GM23248 (cell line): Measurements from ENCODE around the gene NBEA. TPM values are rescaled to one million over a fixed set of nuclear protein-coding genes. Genes with fewer than 3 reads are reported as not detected.

Experiments
- DNase-seq: peaks from one replicate; pipeline ENCODE4 v3.0.0-alpha.2; 2015
- H2AFZ ChIP-seq: fragments of 200-600 bp; sonication (generic); 2 replicates; pipeline ENCODE4 v1.6.1; 2016; ENCODE audit warnings: antibody characterized with exemption
- H3F3A ChIP-seq: fragments of 200-600 bp; sonication (generic); 2 replicates; pipeline ENCODE4 v1.6.1; 2016; ENCODE audit warnings: mild to moderate bottlenecking, antibody characterized with exemption, mixed run types; ENCODE audit not compliant: insufficient read depth
- H3K27ac ChIP-seq: fragments of 200-600 bp; sonication (generic); 2 replicates; pipeline ENCODE4 v1.5.1; 2016; ENCODE audit warnings: mild to moderate bottlenecking
- H3K27me3 ChIP-seq: fragments of 200-600 bp; sonication (generic); replicated peaks from 2 replicates; pipeline ENCODE4 v1.6.1; 2016; ENCODE audit warnings: mild to moderate bottlenecking; ENCODE audit not compliant: insufficient read depth
- H3K36me3 ChIP-seq: fragments of 200-600 bp; sonication (generic); 2 replicates; pipeline ENCODE4 v1.6.1; 2016; ENCODE audit warnings: low read depth, mild to moderate bottlenecking
- H3K4me1 ChIP-seq: fragments of 200-600 bp; sonication (generic); 2 replicates; pipeline ENCODE4 v1.6.1; 2016; ENCODE audit warnings: mild to moderate bottlenecking; ENCODE audit not compliant: insufficient read depth
- H3K4me2 ChIP-seq: fragments of 200-600 bp; sonication (generic); one replicate; pipeline ENCODE4 v1.6.1; 2016; ENCODE audit warnings: mild to moderate bottlenecking; ENCODE audit not compliant: unreplicated experiment
- H3K4me3 ChIP-seq: fragments of 200-600 bp; sonication (generic); 2 replicates; pipeline ENCODE4 v1.5.1; 2016; ENCODE audit warnings: mild to moderate bottlenecking
- H3K79me2 ChIP-seq: fragments of 200-600 bp; sonication (generic); 2 replicates; pipeline ENCODE4 v1.6.1; 2016; ENCODE audit warnings: mild to moderate bottlenecking; ENCODE audit not compliant: insufficient read depth
- H3K9ac ChIP-seq: fragments of 200-600 bp; sonication (generic); 2 replicates; pipeline ENCODE4 v1.6.1; 2016; ENCODE audit warnings: mild to moderate bottlenecking
- H3K9me2 ChIP-seq: fragments of 200-600 bp; sonication (generic); 2 replicates; pipeline ENCODE4 v1.6.1; 2016; ENCODE audit warnings: mixed run types, mild to moderate bottlenecking, moderate library complexity; ENCODE audit not compliant: insufficient read depth
- H3K9me3 ChIP-seq: fragments of 200-600 bp; sonication (generic); one replicate; pipeline ENCODE4 v1.6.1; 2017; ENCODE audit warnings: low read depth
- H4K20me1 ChIP-seq: fragments of 200-600 bp; sonication (generic); 2 replicates; pipeline ENCODE4 v1.6.0; 2016; ENCODE audit not compliant: insufficient read depth
- EZH2 ChIP-seq: fragments of 200-600 bp; sonication (generic); IDR thresholded peaks from 2 replicates; pipeline ENCODE4 v1.6.1; 2018; ENCODE audit warnings: antibody characterized with exemption, mild to moderate bottlenecking; ENCODE audit not compliant: insufficient read depth, poor library complexity, severe bottlenecking
- EZH2phosphoT487 ChIP-seq: fragments of 200-600 bp; sonication (generic); IDR thresholded peaks from 2 replicates; pipeline ENCODE4 v1.6.1; 2018; ENCODE audit warnings: antibody characterized with exemption, moderate library complexity, mild to moderate bottlenecking, low read depth; ENCODE audit not compliant: insufficient read depth
- WGBS, 2 experiments: methylation state at CpG; one replicate each; pipeline ENCODE4 v1.1.6; 2015 to 2017; ENCODE audit warnings: low lambda C conversion rate in 2 of 2, low coverage in 1 of 2; ENCODE audit errors: missing lambda C conversion rate in 2 of 2; 5-methylcytosine and 5-hydroxymethylcytosine counted together
- in situ Hi-C: fragments of 300-500 bp; cut with MboI; formaldehyde crosslinking; loops from 2 replicates; pipeline ENCODE4 v1.15.0; 2020
- polyA plus RNA-seq: library from polyadenylated mRNA; unstranded; fragments of >200 nt; fragmentation: Nextera tagmentation; extraction: Ambion mirVana; gene quantifications from 2 replicates; pipeline ENCODE4 v1.2.1, GENCODE V29; 2016
- total RNA-seq: library from RNA; depleted of rRNA; stranded (reverse); fragments of >200 nt; shearing (Covaris generic); gene quantifications from 2 replicates; pipeline ENCODE4 v1.2.3, GENCODE V29; 2014

Gene NBEA
- total and polyA plus RNA-seq, 2 experiments from 2014 or later = 1.9 to 3.7 TPM

GRCh38 chr13:35598790-35599369, 656.8 kb downstream of the NBEA start:
- no peaks in the 10 kb centered on the region for H3K9me2 ChIP-seq
- 38 to 41% methylated on average over 4 of the region's 4 CpGs for WGBS, 2 experiments
- H3K27ac ChIP-seq = no peak overlapping the region
- H3K27me3 ChIP-seq = no peaks in the 10 kb centered on the region
- peaks cover 21% of the 10 kb centered on the region; the same call in 1 of the 2 replicates for H3K4me1 ChIP-seq
- H3K79me2 ChIP-seq = no peaks in the 10 kb centered on the region
- H3K9me3 ChIP-seq = no peaks in the 10 kb centered on the region
- H3K4me2 ChIP-seq = no peak overlapping the region
- no peak overlapping the region for H3K4me3 ChIP-seq
- H3K36me3 ChIP-seq = no peaks in the 10 kb centered on the region
- H3F3A ChIP-seq = 0 out of 2 replicates have a peak, but pooled peaks cover 4% of the 10 kb centered on the region
- in situ Hi-C loops = no loop called here
- H3K9ac ChIP-seq = no peak overlapping the region
- H4K20me1 ChIP-seq = no peaks in the 10 kb centered on the region
- DNase-seq = peak; percentile 9
- TF ChIP-seq EZH2 (no peak), EZH2phosphoT487 (no peak)
- H2AFZ ChIP-seq = peak overlapping the region; percentile 54

GRCh38 chr13:35599384-35599783, 657.3 kb downstream of the NBEA start:
- no peaks in the 10 kb centered on the region for H4K20me1 ChIP-seq
- H3K9ac ChIP-seq = no peak overlapping the region
- no peak overlapping the region for H3K27ac ChIP-seq
- H3K9me2 ChIP-seq = no peaks in the 10 kb centered on the region
- peaks cover 21% of the 10 kb centered on the region; the same call in 1 of the 2 replicates for H3K4me1 ChIP-seq
- in situ Hi-C loops = no loop called here
- TF ChIP-seq EZH2phosphoT487 (no peak), EZH2 (no peak)
- H3K79me2 ChIP-seq = no peaks in the 10 kb centered on the region
- peak; percentile 1 for DNase-seq
- H2AFZ ChIP-seq = peak overlapping the region; percentile 54
- H3K27me3 ChIP-seq = no peaks in the 10 kb centered on the region
- no peak overlapping the region for H3K4me2 ChIP-seq
- WGBS, 2 experiments = 64 to 66% methylated on average over 2 of the region's 2 CpGs
- 0 out of 2 replicates have a peak, but pooled peaks cover 4% of the 10 kb centered on the region for H3F3A ChIP-seq
- H3K4me3 ChIP-seq = no peak overlapping the region
- H3K9me3 ChIP-seq = no peaks in the 10 kb centered on the region
- no peaks in the 10 kb centered on the region for H3K36me3 ChIP-seq

GRCh38 chr13:35600137-35600536, 658.1 kb downstream of the NBEA start:
- H3K9me3 ChIP-seq = no peaks in the 10 kb centered on the region
- H3K9me2 ChIP-seq = no peaks in the 10 kb centered on the region
- H3K36me3 ChIP-seq = no peaks in the 10 kb centered on the region
- H3K4me1 ChIP-seq = peaks cover 21% of the 10 kb centered on the region; the same call in 1 of the 2 replicates
- H3K27ac ChIP-seq = no peak overlapping the region
- H3K27me3 ChIP-seq = no peaks in the 10 kb centered on the region
- H4K20me1 ChIP-seq = no peaks in the 10 kb centered on the region
- H3K4me2 ChIP-seq = no peak overlapping the region
- DNase-seq = peak; percentile 33
- H3K4me3 ChIP-seq = no peak overlapping the region
- no peak for TF ChIP-seq EZH2phosphoT487
- no peak for TF ChIP-seq EZH2
- H3K79me2 ChIP-seq = no peaks in the 10 kb centered on the region
- 0 out of 2 replicates have a peak, but pooled peaks cover 4% of the 10 kb centered on the region for H3F3A ChIP-seq
- no peak overlapping the region for H2AFZ ChIP-seq
- no peak overlapping the region for H3K9ac ChIP-seq
- 75 to 76% methylated on average over 3 of the region's 3 CpGs for WGBS, 2 experiments
- in situ Hi-C loops = no loop called here

- H3K9me3 ChIP-seq = no peaks in the 10 kb centered on the region
- 0 out of 2 replicates have a peak, but pooled peaks cover 4% of the 10 kb centered on the region for H3F3A ChIP-seq
- H3K4me3 ChIP-seq = no peak overlapping the region
- no peak for DNase-seq
- 88 to 91% methylated on average over 9 of the region's 9 CpGs for WGBS, 2 experiments
- no peaks in the 10 kb centered on the region for H3K27me3 ChIP-seq
- in situ Hi-C loops = no loop called here
- H2AFZ ChIP-seq = no peak overlapping the region
- H3K36me3 ChIP-seq = no peaks in the 10 kb centered on the region
- H3K4me1 ChIP-seq = peaks cover 15% of the 10 kb centered on the region; the same call in 1 of the 2 replicates
- no peaks in the 10 kb centered on the region for H3K9me2 ChIP-seq
- H3K27ac ChIP-seq = no peak overlapping the region
- H3K4me2 ChIP-seq = no peak overlapping the region
- no peak overlapping the region for H3K9ac ChIP-seq
- no peaks in the 10 kb centered on the region for H4K20me1 ChIP-seq
- H3K79me2 ChIP-seq = no peaks in the 10 kb centered on the region
- no peak for TF ChIP-seq EZH2
- no peak for TF ChIP-seq EZH2phosphoT487
These were observed 661.7 kb downstream of the NBEA start for GRCh38 chr13:35603593-35604285.
